ENCODE measurements around the gene TBC1D22A.

Gene TBC1D22A

GRCh38 chr22:46972256-46972655, 209.8 kb downstream of the TBC1D22A start:
- no peaks in the 10 kb centered on the region for H3K27me3 ChIP-seq (ENCODE audit: insufficient read depth, poor library complexity, severe bottlenecking)
- no peak overlapping the region for H3K27ac ChIP-seq (ENCODE audit: poor library complexity, severe bottlenecking)
- no peaks in the 10 kb centered on the region for H3K9me3 ChIP-seq (ENCODE audit: severe bottlenecking)
- no peak for TF ChIP-seq CTCF (IDR thresholded peaks at IDR 0.05; ENCODE audit: poor library complexity, severe bottlenecking)
- H3K4me3 ChIP-seq (ENCODE audit: severe bottlenecking): no peak overlapping the region
- no peaks in the 10 kb centered on the region for H3K36me3 ChIP-seq (ENCODE audit: low read depth)
- H3K4me1 ChIP-seq (ENCODE audit: insufficient read depth, poor library complexity, severe bottlenecking): no peaks in the 10 kb centered on the region
- no peak for DNase-seq (ENCODE audit: low spot score)
- ATAC-seq (ENCODE audit: low read depth): no peak

GRCh38 chr22:46972901-46973831, 210.7 kb downstream of the TBC1D22A start:
- TF ChIP-seq CTCF (IDR thresholded peaks at IDR 0.05; ENCODE audit: poor library complexity, severe bottlenecking): no peak
- H3K36me3 ChIP-seq (ENCODE audit: low read depth): no peaks in the 10 kb centered on the region
- ATAC-seq (ENCODE audit: low read depth) (no peak), DNase-seq (ENCODE audit: low spot score) (no peak)
- no peaks in the 10 kb centered on the region for H3K4me1 ChIP-seq (ENCODE audit: insufficient read depth, poor library complexity, severe bottlenecking)
- H3K4me3 ChIP-seq (ENCODE audit: severe bottlenecking): no peak overlapping the region
- H3K9me3 ChIP-seq (ENCODE audit: severe bottlenecking): no peaks in the 10 kb centered on the region
- no peaks in the 10 kb centered on the region for H3K27me3 ChIP-seq (ENCODE audit: insufficient read depth, poor library complexity, severe bottlenecking)
- H3K27ac ChIP-seq (ENCODE audit: poor library complexity, severe bottlenecking): no peak overlapping the region

GRCh38 chr22:46974077-46974476, 211.6 kb downstream of the TBC1D22A start:
- DNase-seq (ENCODE audit: low spot score) (no peak), ATAC-seq (ENCODE audit: low read depth) (no peak)
- Histone ChIP-seq H3K27me3 (ENCODE audit: insufficient read depth, poor library complexity, severe bottlenecking) (no peaks in the 10 kb centered on the region), H3K4me1 (ENCODE audit: insufficient read depth, poor library complexity, severe bottlenecking) (no peaks in the 10 kb centered on the region), H3K9me3 (ENCODE audit: severe bottlenecking) (no peaks in the 10 kb centered on the region), H3K36me3 (ENCODE audit: low read depth) (peaks cover 7% of the 10 kb centered on the region; the same call in 1 of the 2 replicates), H3K4me3 (ENCODE audit: severe bottlenecking) (no peak overlapping the region), H3K27ac (ENCODE audit: poor library complexity, severe bottlenecking) (no peak overlapping the region)
- TF ChIP-seq CTCF (IDR thresholded peaks at IDR 0.05; ENCODE audit: poor library complexity, severe bottlenecking): no peak

GRCh38 chr22:46974631-46975585, 212.5 kb downstream of the TBC1D22A start:
- ATAC-seq (ENCODE audit: low read depth): no peak
- no peaks in the 10 kb centered on the region for H3K9me3 ChIP-seq (ENCODE audit: severe bottlenecking)
- TF ChIP-seq CTCF (IDR thresholded peaks at IDR 0.05; ENCODE audit: poor library complexity, severe bottlenecking): no peak

More at GRCh38 chr22:46974631-46975585, 212.5 kb downstream of the TBC1D22A start:
- Histone ChIP-seq H3K27ac (ENCODE audit: poor library complexity, severe bottlenecking) (no peak overlapping the region), H3K4me3 (ENCODE audit: severe bottlenecking) (no peak overlapping the region), H3K36me3 (ENCODE audit: low read depth) (peaks cover 13% of the 10 kb centered on the region; the same call in 1 of the 2 replicates), H3K4me1 (ENCODE audit: insufficient read depth, poor library complexity, severe bottlenecking) (no peaks in the 10 kb centered on the region), H3K27me3 (ENCODE audit: insufficient read depth, poor library complexity, severe bottlenecking) (no peaks in the 10 kb centered on the region)
- no peak for DNase-seq (ENCODE audit: low spot score)

Measured in RWPE2 (cell line).